Stimulated activated CD4-positive, alpha-beta T cell treated with anti-CD3 and anti-CD28 coated beads, Interleukin-4, amount 100 ng/mL, for 4 hours (primary cell): ENCODE measurements around the gene ACSS3.
"Not testable (repeated sequence)": the region's sequence is repeated elsewhere in the genome, so short reads cannot be mapped to it uniquely, and the experiment has no call there.

ENCODE experiments used
- DNase-seq, 2 experiments: peaks; one replicate each; pipeline ENCODE4 v3.0.0-alpha.2; 2020

Gene ACSS3

GRCh38 chr12:81077686-81078441 is at the start of gene ACSS3:
ACSS3 (plus strand) TSS chr12:81078079; CDS start chr12:81078121, 42 bp downstream.
- DNase-seq, result no peak

- no peak for DNase-seq
Measured at GRCh38 chr12:81034926-81035325, 43.0 kb upstream of the ACSS3 start.

GRCh38 chr12:81039231-81039630 is 38.6 kb upstream of the ACSS3 start:
- no peak for DNase-seq

GRCh38 chr12:81043979-81044740 is 33.7 kb upstream of the ACSS3 start:
- no peak for DNase-seq

- DNase-seq, result not testable (repeated sequence)
Measured at GRCh38 chr12:81064971-81065370, 12.9 kb upstream of the ACSS3 start.

- no peak for DNase-seq
Measured at GRCh38 chr12:81070846-81071245, 7.0 kb upstream of the ACSS3 start.

- no peak for DNase-seq
Measured at GRCh38 chr12:81075539-81075938, 2.3 kb upstream of the ACSS3 start.

GRCh38 chr12:81077329-81077685 is 572 bp upstream of the ACSS3 start:
- no peak for DNase-seq

GRCh38 chr12:81078469-81079196 is 754 bp downstream of the ACSS3 start:
- no peak for DNase-seq

GRCh38 chr12:81079280-81080076 is 1.6 kb downstream of the ACSS3 start:
- no peak for DNase-seq

- DNase-seq, result no peak
Measured at GRCh38 chr12:81080431-81080983, 2.6 kb downstream of the ACSS3 start.

- DNase-seq, result no peak
Measured at GRCh38 chr12:81081726-81082125, 3.8 kb downstream of the ACSS3 start.

- no peak for DNase-seq
Measured at GRCh38 chr12:81083018-81083417, 5.1 kb downstream of the ACSS3 start.

- no peak for DNase-seq
Measured at GRCh38 chr12:81083906-81084513, 6.1 kb downstream of the ACSS3 start.

GRCh38 chr12:81084811-81085350 is 7.0 kb downstream of the ACSS3 start:
- no peak for DNase-seq

- no peak for DNase-seq
Measured at GRCh38 chr12:81085832-81086231, 8.0 kb downstream of the ACSS3 start.

- no peak for DNase-seq
Measured at GRCh38 chr12:81086342-81086741, 8.5 kb downstream of the ACSS3 start.

- no peak for DNase-seq
Measured at GRCh38 chr12:81088221-81088620, 10.3 kb downstream of the ACSS3 start.

- DNase-seq, result no peak
Measured at GRCh38 chr12:81089412-81089811, 11.5 kb downstream of the ACSS3 start.

- no peak for DNase-seq
Measured at GRCh38 chr12:81092053-81092452, 14.2 kb downstream of the ACSS3 start.

GRCh38 chr12:81094718-81095360 is 17.0 kb downstream of the ACSS3 start:
- DNase-seq, result no peak
